Measurements from ENCODE around the gene USP36.

- TF ChIP-seq CTCF (IDR thresholded peaks at IDR 0.05; ENCODE audit: low read depth, low read length) (no peak), EZH2phosphoT487 (IDR thresholded peaks at IDR 0.05; ENCODE audit: low read depth) (no peak)
Observed at GRCh38 chr17:78878871-78879527, 38.4 kb upstream of the USP36 start.
